Activated T-helper 17 cell treated with anti-CD3 and anti-CD28 coated beads, Interleukin-2, amount 50 U/mL, for 72 hours (primary cell): ENCODE results near the gene OR56B1. TPM values are rescaled to one million over a fixed set of nuclear protein-coding genes. Genes with fewer than 3 reads are reported as not detected.
"Not testable (repeated sequence)": the region's sequence is repeated elsewhere in the genome, so short reads cannot be mapped to it uniquely, and the experiment has no call there.

Source experiments
- ATAC-seq: fragments of 150-1000 bp; cut with Tn5 transposase; replicated peaks from 2 replicates; pipeline ENCODE4 v1.10.0; 2021; ENCODE audit warnings: mild to moderate bottlenecking, moderate library complexity
- H3K27ac Mint-ChIP-seq: one replicate; pipeline ENCODE4 v1.8.0; 2022; ENCODE audit warnings: mixed read lengths
- H3K27me3 Mint-ChIP-seq: one replicate; pipeline ENCODE4 v1.8.0; 2022; ENCODE audit warnings: mixed read lengths
- H3K36me3 Mint-ChIP-seq: one replicate; pipeline ENCODE4 v1.8.0; 2022; ENCODE audit warnings: low read depth, mild to moderate bottlenecking, mixed read lengths
- H3K4me1 Mint-ChIP-seq: one replicate; pipeline ENCODE4 v1.8.0; 2022; ENCODE audit warnings: mixed read lengths
- H3K4me3 Mint-ChIP-seq: one replicate; pipeline ENCODE4 v1.8.0; 2022; ENCODE audit warnings: mild to moderate bottlenecking, mixed read lengths
- H3K9me3 Mint-ChIP-seq: one replicate; pipeline ENCODE4 v1.8.0; 2022; ENCODE audit warnings: mixed read lengths
- total RNA-seq, 2 donors: library from RNA; stranded (reverse); gene quantifications; one replicate each; pipeline ENCODE4 v1.2.3, GENCODE V29; 2022

OR56B1 gene
- total RNA-seq, 2 donors from 2014 or later: 0.29 TPM; not detected in 1

DNA sequence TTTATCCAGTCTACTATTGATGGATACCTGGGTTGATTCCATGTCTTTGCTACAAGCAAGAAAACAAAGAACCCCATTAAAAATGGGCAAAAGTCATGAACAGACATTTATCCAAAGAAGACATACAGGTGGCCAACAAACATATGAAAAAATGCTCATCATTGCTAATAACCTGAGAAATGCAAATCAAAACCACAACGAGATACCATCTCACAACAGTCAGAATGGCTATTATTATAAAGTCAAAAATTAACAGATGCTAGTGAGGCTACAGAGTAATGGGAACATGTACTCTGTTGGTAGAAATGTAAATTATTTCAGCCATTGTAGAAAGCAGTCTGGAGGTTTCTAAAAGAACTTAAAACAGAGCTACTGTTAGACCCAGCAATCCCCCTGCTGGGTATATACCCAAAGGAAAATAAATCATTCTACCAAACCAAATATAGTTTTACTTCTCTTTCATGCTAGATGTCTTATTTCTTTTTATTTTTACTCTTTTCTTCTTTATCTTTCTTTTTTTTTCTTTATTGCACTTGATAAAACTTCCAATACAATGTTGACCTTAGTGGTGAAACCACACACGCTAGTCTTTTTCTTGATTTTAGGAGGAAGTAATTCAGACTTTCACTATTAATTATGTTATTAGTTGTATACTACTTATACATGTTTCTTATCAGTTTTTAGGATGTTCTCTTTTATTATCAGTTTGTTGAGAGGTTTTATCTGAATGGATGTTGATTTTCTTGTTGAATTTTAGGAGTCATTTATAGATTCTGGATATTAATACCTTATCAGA is 32.3 kb upstream of the OR56B1 start:
- Mint-ChIP-seq H3K36me3 (peaks cover 94% of the 10 kb centered on the region), H3K27me3 (no peaks in the 10 kb centered on the region), H3K9me3 (no peaks in the 10 kb centered on the region), H3K4me3 (peak overlapping the region; percentile 16), H3K27ac (peak overlapping the region; percentile 39), H3K4me1 (peaks cover 10% of the 10 kb centered on the region)
- peak; percentile 31 for ATAC-seq

DNA sequence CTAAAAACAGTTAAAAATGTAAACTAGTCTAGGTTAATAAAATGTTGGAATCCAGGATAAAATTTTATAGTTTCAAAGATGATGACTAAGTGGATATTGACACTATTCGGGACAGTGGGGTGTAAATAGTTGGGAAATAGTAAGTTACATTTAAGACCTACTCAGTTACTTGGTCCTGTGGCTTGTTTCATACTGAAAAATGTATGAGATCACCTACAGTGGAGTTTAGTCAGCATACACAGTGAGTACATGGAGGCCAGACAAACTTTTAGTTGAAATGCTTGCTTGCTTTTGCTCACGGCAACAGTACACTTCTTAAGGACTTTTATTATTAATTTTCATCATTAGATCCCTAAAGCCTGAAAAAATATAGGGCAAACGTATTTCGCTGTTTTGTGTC is 30.6 kb upstream of the OR56B1 start:
- no peaks in the 10 kb centered on the region for H3K27me3 Mint-ChIP-seq
- H3K9me3 Mint-ChIP-seq: no peaks in the 10 kb centered on the region
- H3K27ac Mint-ChIP-seq: no peak overlapping the region
- H3K4me1 Mint-ChIP-seq: peaks cover 10% of the 10 kb centered on the region
- H3K36me3 Mint-ChIP-seq: peaks cover 95% of the 10 kb centered on the region
- H3K4me3 Mint-ChIP-seq: no peak overlapping the region
- peak; percentile 64 for ATAC-seq

GRCh38 chr11:5712507-5712906 is 23.7 kb upstream of the OR56B1 start:
- no peak overlapping the region for H3K4me3 Mint-ChIP-seq
- ATAC-seq: no peak
- no peaks in the 10 kb centered on the region for H3K9me3 Mint-ChIP-seq
- peaks cover 5% of the 10 kb centered on the region for H3K4me1 Mint-ChIP-seq
- no peak overlapping the region for H3K27ac Mint-ChIP-seq
- H3K27me3 Mint-ChIP-seq: no peaks in the 10 kb centered on the region
- H3K36me3 Mint-ChIP-seq: peaks cover 48% of the 10 kb centered on the region

DNA sequence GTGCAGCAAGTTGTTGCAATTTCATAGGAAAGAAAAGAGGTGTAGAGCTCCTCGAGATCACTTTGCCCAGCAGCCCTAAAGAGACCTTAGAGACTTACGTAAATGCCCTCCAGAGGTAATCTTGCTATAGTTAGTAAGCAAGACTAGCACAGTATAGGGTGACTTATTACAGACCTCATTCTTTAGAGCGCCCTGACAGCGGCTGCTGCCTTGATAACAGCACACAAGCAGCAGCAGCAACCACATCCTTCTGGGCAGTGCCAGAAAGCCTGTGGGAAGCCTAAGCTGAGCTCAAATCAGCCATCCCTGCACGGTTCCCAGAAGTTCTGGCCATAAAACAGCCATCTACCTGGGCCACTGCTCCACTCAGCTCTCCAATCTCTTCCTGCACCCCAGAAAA is 22.6 kb upstream of the OR56B1 start:
- H3K36me3 Mint-ChIP-seq: peaks cover 36% of the 10 kb centered on the region
- no peaks in the 10 kb centered on the region for H3K4me1 Mint-ChIP-seq
- no peak overlapping the region for H3K27ac Mint-ChIP-seq
- no peak overlapping the region for H3K4me3 Mint-ChIP-seq
- H3K27me3 Mint-ChIP-seq: no peaks in the 10 kb centered on the region
- H3K9me3 Mint-ChIP-seq: peaks cover 3% of the 10 kb centered on the region
- no peak for ATAC-seq

DNA sequence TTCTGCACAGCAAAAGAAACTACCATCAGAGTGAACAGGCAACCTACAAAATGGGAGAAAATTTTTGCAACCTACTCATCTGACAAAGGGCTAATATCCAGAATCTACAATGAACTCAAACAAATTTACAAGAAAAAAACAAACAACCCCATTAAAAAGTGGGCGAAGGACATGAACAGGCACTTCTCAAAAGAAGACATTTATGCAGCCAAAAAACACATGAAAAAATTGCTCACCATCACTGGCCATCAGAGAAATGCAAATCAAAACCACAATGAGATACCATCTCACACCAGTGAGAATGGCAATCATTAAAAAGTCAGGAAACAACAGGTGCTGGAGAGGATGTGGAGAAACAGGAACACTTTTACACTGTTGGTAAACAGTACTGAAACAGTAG is 19.7 kb upstream of the OR56B1 start:
- H3K4me3 Mint-ChIP-seq, ATAC-seq, H3K36me3 Mint-ChIP-seq, H3K9me3 Mint-ChIP-seq, H3K4me1 Mint-ChIP-seq, H3K27ac Mint-ChIP-seq, H3K27me3 Mint-ChIP-seq: not testable (repeated sequence)

DNA sequence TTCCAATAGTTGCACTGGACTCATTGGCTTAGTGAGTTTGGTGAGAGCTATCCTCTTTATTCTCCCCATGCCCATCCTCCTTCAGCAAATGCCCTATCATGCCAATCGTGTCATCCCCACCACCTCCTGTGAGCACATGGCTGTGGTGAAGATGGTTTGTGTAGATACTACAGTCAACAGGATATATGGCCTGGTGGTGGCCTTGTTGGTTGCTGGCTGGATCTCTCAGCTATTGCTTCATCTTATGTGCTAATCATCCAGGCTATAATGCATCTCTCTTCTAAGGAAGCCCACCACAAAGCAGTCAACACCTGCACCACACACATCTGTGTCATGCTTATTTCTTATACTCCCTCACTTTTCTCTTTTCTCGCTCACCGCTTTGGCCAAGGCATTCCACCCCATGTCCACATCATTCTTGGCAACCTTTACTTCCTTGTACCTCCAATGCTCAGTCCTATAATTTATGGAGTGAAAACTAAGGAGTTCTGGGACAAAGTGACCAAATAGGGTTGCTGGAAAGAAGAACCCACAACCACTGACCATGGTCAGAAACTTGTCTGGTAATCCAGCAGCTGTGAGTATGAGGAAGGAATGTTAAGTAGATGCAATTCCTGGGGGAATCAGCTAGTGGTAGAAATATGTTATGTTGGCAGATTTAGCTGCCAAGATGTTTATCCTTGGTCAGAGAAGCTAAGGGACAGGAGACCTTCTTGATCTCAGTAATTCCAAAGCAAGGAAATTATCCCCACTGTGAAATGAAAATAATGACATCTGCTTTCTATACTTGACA is 16.3 kb upstream of the OR56B1 start:
- Mint-ChIP-seq H3K4me1 (no peaks in the 10 kb centered on the region), H3K27me3 (no peaks in the 10 kb centered on the region), H3K27ac (no peak overlapping the region), H3K4me3 (no peak overlapping the region), H3K36me3 (no peaks in the 10 kb centered on the region), H3K9me3 (peaks cover 3% of the 10 kb centered on the region)
- no peak for ATAC-seq

DNA sequence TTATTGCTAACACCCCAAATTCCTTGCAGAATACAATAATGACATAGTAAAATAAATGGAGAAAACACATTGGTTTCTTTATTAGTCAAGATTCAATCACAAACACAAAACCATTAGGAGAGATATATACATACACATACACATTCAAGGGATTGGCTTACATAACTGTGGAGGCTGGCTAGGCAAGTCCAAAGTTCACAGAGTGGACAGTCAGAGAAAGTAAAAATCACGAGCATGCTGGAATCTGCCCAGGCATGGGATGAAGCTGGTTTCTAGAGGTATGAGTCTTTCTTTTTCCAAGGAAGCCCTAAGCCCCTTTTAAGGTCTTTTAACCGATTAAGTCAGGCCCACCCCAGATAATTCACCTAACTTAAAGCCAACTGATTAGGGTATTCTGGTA is 13.6 kb upstream of the OR56B1 start:
- Mint-ChIP-seq H3K4me3 (no peak overlapping the region), H3K27ac (no peak overlapping the region), H3K9me3 (peaks cover 3% of the 10 kb centered on the region), H3K27me3 (no peaks in the 10 kb centered on the region), H3K4me1 (no peaks in the 10 kb centered on the region), H3K36me3 (no peaks in the 10 kb centered on the region)
- ATAC-seq: no peak

DNA sequence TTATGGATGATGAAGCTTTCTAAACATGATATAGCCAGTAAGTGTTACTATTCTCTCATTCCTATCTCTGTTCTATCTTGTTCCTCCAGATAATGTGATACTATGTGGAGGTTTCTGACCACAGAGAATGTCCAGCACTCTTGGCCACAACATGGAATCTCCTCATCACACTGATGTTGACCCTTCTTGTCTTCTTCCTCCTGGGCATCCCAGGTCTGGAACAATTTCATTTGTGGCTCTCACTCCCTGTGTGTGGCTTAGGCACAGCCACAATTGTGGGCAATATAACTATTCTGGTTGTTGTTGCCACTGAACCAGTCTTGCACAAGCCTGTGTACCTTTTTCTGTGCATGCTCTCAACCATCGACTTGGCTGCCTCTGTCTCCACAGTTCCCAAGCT is 9.9 kb upstream of the OR56B1 start:
- no peaks in the 10 kb centered on the region for H3K36me3 Mint-ChIP-seq

GRCh38 chr11:5727691-5728090 is 8.6 kb upstream of the OR56B1 start:
- Mint-ChIP-seq H3K27me3 (no peaks in the 10 kb centered on the region), H3K4me1 (no peaks in the 10 kb centered on the region), H3K27ac (no peak overlapping the region), H3K4me3 (no peak overlapping the region), H3K36me3 (no peaks in the 10 kb centered on the region), H3K9me3 (no peaks in the 10 kb centered on the region)
- no peak for ATAC-seq

More for the DNA sequence above, 9.9 kb upstream of the OR56B1 start:
- no peak overlapping the region for H3K4me3 Mint-ChIP-seq
- no peak overlapping the region for H3K27ac Mint-ChIP-seq
- H3K27me3 Mint-ChIP-seq: no peaks in the 10 kb centered on the region
- no peaks in the 10 kb centered on the region for H3K4me1 Mint-ChIP-seq
- no peak for ATAC-seq
- no peaks in the 10 kb centered on the region for H3K9me3 Mint-ChIP-seq

GRCh38 chr11:5737091-5737490 is 843 bp downstream of the OR56B1 start:
- no peaks in the 10 kb centered on the region for H3K4me1 Mint-ChIP-seq
- ATAC-seq: no peak

GRCh38 chr11:5737670-5738392 is 1.6 kb downstream of the OR56B1 start:
- Mint-ChIP-seq H3K27me3 (no peaks in the 10 kb centered on the region), H3K4me1 (no peaks in the 10 kb centered on the region), H3K4me3 (no peak overlapping the region), H3K9me3 (peaks cover 9% of the 10 kb centered on the region), H3K36me3 (peaks cover 6% of the 10 kb centered on the region), H3K27ac (no peak overlapping the region)
- ATAC-seq: no peak

More at GRCh38 chr11:5737091-5737490, 843 bp downstream of the OR56B1 start:
- H3K9me3 Mint-ChIP-seq: peaks cover 9% of the 10 kb centered on the region
- no peak overlapping the region for H3K4me3 Mint-ChIP-seq
- H3K27me3 Mint-ChIP-seq: no peaks in the 10 kb centered on the region
- peaks cover 6% of the 10 kb centered on the region for H3K36me3 Mint-ChIP-seq
- H3K27ac Mint-ChIP-seq: no peak overlapping the region

GRCh38 chr11:5738431-5738830 is 2.2 kb downstream of the OR56B1 start:
- Mint-ChIP-seq H3K27ac (no peak overlapping the region), H3K36me3 (peaks cover 6% of the 10 kb centered on the region), H3K27me3 (no peaks in the 10 kb centered on the region), H3K4me3 (no peak overlapping the region), H3K4me1 (no peaks in the 10 kb centered on the region), H3K9me3 (peaks cover 9% of the 10 kb centered on the region)
- no peak for ATAC-seq

- no peaks in the 10 kb centered on the region for H3K4me1 Mint-ChIP-seq
- no peak overlapping the region for H3K27ac Mint-ChIP-seq
- no peaks in the 10 kb centered on the region for H3K36me3 Mint-ChIP-seq
- H3K4me3 Mint-ChIP-seq: no peak overlapping the region
- no peak for ATAC-seq
- H3K9me3 Mint-ChIP-seq: no peaks in the 10 kb centered on the region
- H3K27me3 Mint-ChIP-seq: no peaks in the 10 kb centered on the region
Observed at GRCh38 chr11:5746614-5747013, 10.4 kb downstream of the OR56B1 start.

DNA sequence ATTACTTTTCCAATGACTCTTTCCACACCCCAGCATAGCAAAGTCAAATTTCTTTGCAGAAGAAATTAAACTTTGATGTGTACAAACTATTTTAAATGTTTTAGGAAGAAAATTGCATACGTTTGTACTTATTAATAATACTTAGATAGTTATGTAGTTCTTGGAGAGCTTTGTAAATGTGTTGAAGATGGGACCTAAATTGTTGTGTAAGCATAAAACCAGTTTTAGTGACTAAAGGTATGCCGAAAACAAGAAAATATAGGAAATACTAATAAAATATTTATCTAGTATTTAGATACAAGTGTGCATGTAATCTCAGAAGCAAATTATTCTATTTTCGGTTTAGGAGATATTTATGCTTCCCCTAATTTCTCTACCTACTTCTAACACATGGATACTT is 13.6 kb downstream of the OR56B1 start:
- H3K4me3 Mint-ChIP-seq: no peak overlapping the region
- H3K27me3 Mint-ChIP-seq: no peaks in the 10 kb centered on the region
- ATAC-seq: no peak
- no peaks in the 10 kb centered on the region for H3K4me1 Mint-ChIP-seq
- no peaks in the 10 kb centered on the region for H3K9me3 Mint-ChIP-seq
- no peak overlapping the region for H3K27ac Mint-ChIP-seq
- H3K36me3 Mint-ChIP-seq: no peaks in the 10 kb centered on the region
